Chondrocyte (in vitro differentiated cells): ENCODE measurements around the gene DCAF7. TPM values are rescaled to one million over a fixed set of nuclear protein-coding genes. Genes with fewer than 3 reads are reported as not detected.

Source experiments
- DNase-seq: peaks from one replicate; pipeline ENCODE4 v3.0.0; 2021; ENCODE audit warnings: mixed read lengths, low spot score
- H3K27ac Mint-ChIP-seq: one replicate; pipeline ENCODE4 v1.8.0; 2021; ENCODE audit warnings: mild to moderate bottlenecking, moderate library complexity, mixed read lengths; ENCODE audit not compliant: unreplicated experiment
- H3K27me3 Mint-ChIP-seq: 2 replicates; pipeline ENCODE4 v1.8.0; 2021; ENCODE audit warnings: low read depth, mixed read lengths
- H3K36me3 Mint-ChIP-seq: 2 replicates; pipeline ENCODE4 v1.8.0; 2021; ENCODE audit warnings: low read depth, mixed read lengths
- H3K4me1 Mint-ChIP-seq: 2 replicates; pipeline ENCODE4 v1.8.0; 2021; ENCODE audit warnings: low read depth, mild to moderate bottlenecking, mixed read lengths
- H3K4me3 Mint-ChIP-seq: one replicate; pipeline ENCODE4 v1.8.0; 2021; ENCODE audit warnings: mild to moderate bottlenecking, moderate library complexity, mixed read lengths; ENCODE audit not compliant: unreplicated experiment
- H3K9me3 Mint-ChIP-seq: 2 replicates; pipeline ENCODE4 v1.8.0; 2021; ENCODE audit warnings: low read depth, mixed read lengths
- CTCF ChIP-seq: fragments of 200-600 bp; sonication (generic); IDR thresholded peaks from 2 replicates; pipeline ENCODE4 v1.5.0; 2021; ENCODE audit warnings: antibody characterized with exemption, mild to moderate bottlenecking, moderate library complexity
- total RNA-seq: library from RNA; stranded (reverse); gene quantifications from 3 replicates; pipeline ENCODE4 v1.2.1, GENCODE V29; 2021

The DCAF7 gene
- total RNA-seq, 1 donor from 2014 or later: 70.4 TPM

GRCh38 chr17:63542942-63543821 lies 7.1 kb upstream of the DCAF7 start:
- TF ChIP-seq CTCF: no peak
- H3K36me3 Mint-ChIP-seq: no peaks in the 10 kb centered on the region
- no peak overlapping the region for H3K4me3 Mint-ChIP-seq
- peak; percentile 86 for DNase-seq
- H3K27me3 Mint-ChIP-seq: peaks cover 13% of the 10 kb centered on the region
- H3K27ac Mint-ChIP-seq: no peak overlapping the region
- no peaks in the 10 kb centered on the region for H3K9me3 Mint-ChIP-seq
- H3K4me1 Mint-ChIP-seq: no peaks in the 10 kb centered on the region

- no peak for TF ChIP-seq CTCF
- H3K27me3 Mint-ChIP-seq: peaks cover 11% of the 10 kb centered on the region
These were observed 6.4 kb upstream of the DCAF7 start for GRCh38 chr17:63543822-63544420.

GRCh38 chr17:63544467-63545301 lies 5.6 kb upstream of the DCAF7 start:
- peaks cover 4% of the 10 kb centered on the region for H3K27me3 Mint-ChIP-seq
- peak; percentile 86 for DNase-seq
- no peaks in the 10 kb centered on the region for H3K9me3 Mint-ChIP-seq
- no peak overlapping the region for H3K27ac Mint-ChIP-seq
- peaks cover 5% of the 10 kb centered on the region for H3K4me1 Mint-ChIP-seq
- TF ChIP-seq CTCF: no peak
- no peaks in the 10 kb centered on the region for H3K36me3 Mint-ChIP-seq
- no peak overlapping the region for H3K4me3 Mint-ChIP-seq

More at GRCh38 chr17:63543822-63544420, 6.4 kb upstream of the DCAF7 start:
- Mint-ChIP-seq H3K27ac (no peak overlapping the region), H3K9me3 (no peaks in the 10 kb centered on the region), H3K36me3 (no peaks in the 10 kb centered on the region), H3K4me3 (no peak overlapping the region), H3K4me1 (no peaks in the 10 kb centered on the region)
- peak; percentile 68 for DNase-seq

- Mint-ChIP-seq H3K27me3 (no peaks in the 10 kb centered on the region), H3K27ac (no peak overlapping the region), H3K36me3 (no peaks in the 10 kb centered on the region), H3K9me3 (no peaks in the 10 kb centered on the region), H3K4me1 (peaks cover 11% of the 10 kb centered on the region), H3K4me3 (no peak overlapping the region)
- DNase-seq: peak; percentile 63
- TF ChIP-seq CTCF: no peak
These were observed 3.8 kb upstream of the DCAF7 start for GRCh38 chr17:63546308-63547082.
